ENCODE measurements around the gene GNRH2. TPM values are rescaled to one million over a fixed set of nuclear protein-coding genes. Genes with fewer than 3 reads are reported as not detected.

The GNRH2 gene
- total RNA-seq, 2 donors from 2014 or later = 2.5 TPM; not detected in 1

- H3K9me3 ChIP-seq (ENCODE audit: control insufficient read depth, low read length) = no peaks in the 10 kb centered on the region
- H3K4me3 Mint-ChIP-seq = peak overlapping the region; percentile 90
- DNase-seq = peak; percentile 81
- H3K27ac ChIP-seq (ENCODE audit: low read depth, low read length) = no peak overlapping the region
- 43 to 54% methylated on average over 26 to 39 of the region's 39 CpGs for WGBS, 2 experiments (ENCODE audit: insufficient coverage in 1 of 2, insufficient read length in 1 of 2)
- H3K4me3 ChIP-seq (ENCODE audit: low read length) = peak overlapping the region; percentile 95
- no peaks in the 10 kb centered on the region for H3K9me3 Mint-ChIP-seq
- peaks cover 25% of the 10 kb centered on the region for H3K36me3 ChIP-seq (ENCODE audit: control insufficient read depth, insufficient read depth, low read length)
- H3K4me1 Mint-ChIP-seq = peaks cover 18% of the 10 kb centered on the region
- H3K36me3 Mint-ChIP-seq (ENCODE audit: low read depth) = peaks cover 36% of the 10 kb centered on the region
- H3K27me3 Mint-ChIP-seq (ENCODE audit: insufficient read depth) = no peaks in the 10 kb centered on the region
- H3K27me3 ChIP-seq (ENCODE audit: control insufficient read depth, insufficient read depth, low read length, poor library complexity, severe bottlenecking) = no peaks in the 10 kb centered on the region
- H3K4me1 ChIP-seq (ENCODE audit: control insufficient read depth, insufficient read depth, low read length) = peaks cover 3% of the 10 kb centered on the region
- peak overlapping the region; percentile 66 for H3K9ac ChIP-seq (ENCODE audit: extremely low read depth, low read length, poor library complexity, severe bottlenecking)
- peak overlapping the region; percentile 21 for H3K27ac Mint-ChIP-seq
- no peak for TF ChIP-seq CTCF (conservative IDR thresholded peaks at IDR 0.05)
Observed at GRCh38 chr20:3046677-3047462, 3.4 kb downstream of the GNRH2 start.

- Mint-ChIP-seq H3K4me3 (peak overlapping the region; percentile 90), H3K27ac (no peak overlapping the region), H3K27me3 (ENCODE audit: insufficient read depth) (no peaks in the 10 kb centered on the region), H3K4me1 (peaks cover 11% of the 10 kb centered on the region), H3K36me3 (ENCODE audit: low read depth) (peaks cover 36% of the 10 kb centered on the region), H3K9me3 (no peaks in the 10 kb centered on the region)
- H3K36me3 ChIP-seq (ENCODE audit: control insufficient read depth, insufficient read depth, low read length) = peaks cover 25% of the 10 kb centered on the region
- no peaks in the 10 kb centered on the region for H3K9me3 ChIP-seq (ENCODE audit: control insufficient read depth, low read length)
- no peak for DNase-seq
- H3K9ac ChIP-seq (ENCODE audit: extremely low read depth, low read length, poor library complexity, severe bottlenecking) = no peak overlapping the region
- H3K4me3 ChIP-seq (ENCODE audit: low read length) = peak overlapping the region; percentile 95
- no peaks in the 10 kb centered on the region for H3K27me3 ChIP-seq (ENCODE audit: control insufficient read depth, insufficient read depth, low read length, poor library complexity, severe bottlenecking)
- no peak overlapping the region for H3K27ac ChIP-seq (ENCODE audit: low read depth, low read length)
- peaks cover 3% of the 10 kb centered on the region for H3K4me1 ChIP-seq (ENCODE audit: control insufficient read depth, insufficient read depth, low read length)
- 96 to 98% methylated on average over 11 to 14 of the region's 14 CpGs for WGBS, 2 experiments (ENCODE audit: insufficient coverage in 1 of 2, insufficient read length in 1 of 2)
- no peak for TF ChIP-seq CTCF (conservative IDR thresholded peaks at IDR 0.05)
Observed at GRCh38 chr20:3047486-3048419, 4.3 kb downstream of the GNRH2 start.

GRCh38 chr20:3051385-3052019, 8.1 kb downstream of the GNRH2 start:
- no peak for DNase-seq
- 77 to 87% methylated on average over 6 to 7 of the region's 7 CpGs for WGBS, 2 experiments (ENCODE audit: insufficient coverage in 1 of 2, insufficient read length in 1 of 2)
- peaks cover 5% of the 10 kb centered on the region for H3K4me1 Mint-ChIP-seq
- Histone ChIP-seq H3K9me3 (ENCODE audit: control insufficient read depth, low read length) (no peaks in the 10 kb centered on the region), H3K27ac (ENCODE audit: low read depth, low read length) (no peak overlapping the region), H3K36me3 (ENCODE audit: control insufficient read depth, insufficient read depth, low read length) (peaks cover 25% of the 10 kb centered on the region), H3K9ac (ENCODE audit: extremely low read depth, low read length, poor library complexity, severe bottlenecking) (no peak overlapping the region), H3K4me3 (ENCODE audit: low read length) (no peak overlapping the region), H3K27me3 (ENCODE audit: control insufficient read depth, insufficient read depth, low read length, poor library complexity, severe bottlenecking) (no peaks in the 10 kb centered on the region), H3K4me1 (ENCODE audit: control insufficient read depth, insufficient read depth, low read length) (no peaks in the 10 kb centered on the region)
- H3K4me3 Mint-ChIP-seq = no peak overlapping the region
- peaks cover 35% of the 10 kb centered on the region for H3K36me3 Mint-ChIP-seq (ENCODE audit: low read depth)
- H3K9me3 Mint-ChIP-seq = no peaks in the 10 kb centered on the region
- no peak overlapping the region for H3K27ac Mint-ChIP-seq
- no peak for TF ChIP-seq CTCF (conservative IDR thresholded peaks at IDR 0.05)
- no peaks in the 10 kb centered on the region for H3K27me3 Mint-ChIP-seq (ENCODE audit: insufficient read depth)
